NCI-H345 (cell line): ENCODE results near the gene USH2A.

Experiments used
- DNase-seq: peaks from one replicate; lab custom pipeline; 2025; lab: John Stamatoyannopoulos, UW

USH2A gene

GRCh38 chr1:215637041-215637573 lies 786.1 kb downstream of the USH2A start:
- DNase-seq: no peak

- DNase-seq: no peak
These were observed 786.8 kb downstream of the USH2A start for GRCh38 chr1:215636258-215636965.

GRCh38 chr1:215635827-215636226 lies 787.4 kb downstream of the USH2A start:
- no peak for DNase-seq

- peak; percentile 99 for DNase-seq
These were observed 791.8 kb downstream of the USH2A start for GRCh38 chr1:215631489-215631888.

- DNase-seq: peak; percentile 58
These were observed 792.2 kb downstream of the USH2A start for GRCh38 chr1:215631040-215631439.

GRCh38 chr1:215625949-215626348 lies 797.3 kb downstream of the USH2A start:
- DNase-seq: no peak

GRCh38 chr1:215623162-215623561 lies 800.1 kb downstream of the USH2A start:
- DNase-seq: no peak

GRCh38 chr1:215617979-215618378 lies 805.3 kb downstream of the USH2A start:
- DNase-seq: no peak

- DNase-seq: no peak
These were observed 810.9 kb downstream of the USH2A start for GRCh38 chr1:215612391-215612790.

- no peak for DNase-seq
These were observed 814.6 kb downstream of the USH2A start for GRCh38 chr1:215608646-215609045.

- DNase-seq: no peak
These were observed 815.8 kb downstream of the USH2A start for GRCh38 chr1:215607412-215607811.

- peak; percentile 1 for DNase-seq
These were observed 816.6 kb downstream of the USH2A start for GRCh38 chr1:215606564-215607168.

- DNase-seq: no peak
These were observed 817.2 kb downstream of the USH2A start for GRCh38 chr1:215606036-215606435.

- no peak for DNase-seq
These were observed 818.1 kb downstream of the USH2A start for GRCh38 chr1:215605011-215605621.

- DNase-seq: no peak
These were observed 819.9 kb downstream of the USH2A start for GRCh38 chr1:215603319-215603718.

GRCh38 chr1:215601276-215601675 lies 822.0 kb downstream of the USH2A start:
- no peak for DNase-seq

- no peak for DNase-seq
These were observed 822.4 kb downstream of the USH2A start for GRCh38 chr1:215600867-215601266.

GRCh38 chr1:215600258-215600792 lies 822.9 kb downstream of the USH2A start:
- DNase-seq: no peak

- DNase-seq: peak; percentile 34
These were observed 823.7 kb downstream of the USH2A start for GRCh38 chr1:215599418-215600074.

- DNase-seq: no peak
These were observed 825.3 kb downstream of the USH2A start for GRCh38 chr1:215597961-215598360.

GRCh38 chr1:215595231-215595630 lies 828.0 kb downstream of the USH2A start:
- DNase-seq: no peak

- peak; percentile 48 for DNase-seq
These were observed 828.6 kb downstream of the USH2A start for GRCh38 chr1:215594640-215595039.
